Stimulated activated CD4-positive, alpha-beta T cell treated with anti-CD3 and anti-CD28 coated beads, TNF-alpha, amount 100 ng/mL, for 24 hours (primary cell): ENCODE measurements around the gene HDLBP.

ENCODE experiments used
- DNase-seq, 3 experiments: peaks; one replicate each; pipeline ENCODE4 v3.0.0-alpha.2; 2020; ENCODE audit warnings: low read depth in 3 of 3

HDLBP gene

GRCh38 chr2:241229563-241230401 is 85.7 kb downstream of the HDLBP start:
- no peak for DNase-seq

GRCh38 chr2:241228860-241229516 is 86.5 kb downstream of the HDLBP start:
- DNase-seq, result no peak

GRCh38 chr2:241228081-241228859 is 87.2 kb downstream of the HDLBP start:
- no peak for DNase-seq

GRCh38 chr2:241227594-241227993 is 87.9 kb downstream of the HDLBP start:
- DNase-seq, result no peak

- no peak for DNase-seq
Measured at GRCh38 chr2:241226723-241227572, 88.5 kb downstream of the HDLBP start.

- DNase-seq, result no peak
Measured at GRCh38 chr2:241225983-241226382, 89.5 kb downstream of the HDLBP start.

- no peak for DNase-seq
Measured at GRCh38 chr2:241225545-241225944, 89.9 kb downstream of the HDLBP start.

- DNase-seq, result no peak
Measured at GRCh38 chr2:241224851-241225438, 90.5 kb downstream of the HDLBP start.

GRCh38 chr2:241224018-241224850 is 91.2 kb downstream of the HDLBP start:
- no peak for DNase-seq

GRCh38 chr2:241223211-241224017 is 92.1 kb downstream of the HDLBP start:
- DNase-seq, result no peak

GRCh38 chr2:241219856-241220356 is 95.6 kb downstream of the HDLBP start:
- no peak for DNase-seq

- no peak for DNase-seq
Measured at GRCh38 chr2:241219030-241219382, 96.5 kb downstream of the HDLBP start.

GRCh38 chr2:241218131-241219029 is 97.1 kb downstream of the HDLBP start:
- DNase-seq, result peak in 1 of 3 experiments; percentile 35

- peak in 1 of 3 experiments; percentile 22 for DNase-seq
Measured at GRCh38 chr2:241217320-241218031, 98.0 kb downstream of the HDLBP start.

- DNase-seq, result no peak
Measured at GRCh38 chr2:241216211-241216761, 99.2 kb downstream of the HDLBP start.

GRCh38 chr2:241215421-241215820 is 100.1 kb downstream of the HDLBP start:
- DNase-seq, result no peak

- no peak for DNase-seq
Measured at GRCh38 chr2:241214766-241215165, 100.7 kb downstream of the HDLBP start.
